Eye (tissue), 1 donor: Measurements from ENCODE around the gene HEXIM2.
"Not testable (repeated sequence)": the region's sequence is repeated elsewhere in the genome, so short reads cannot be mapped to it uniquely, and the experiment has no call there.

ENCODE experiments used
- DNase-seq: peaks from one replicate; pipeline ENCODE4 v3.0.0-alpha.2; 2015

The HEXIM2 gene, protein sequence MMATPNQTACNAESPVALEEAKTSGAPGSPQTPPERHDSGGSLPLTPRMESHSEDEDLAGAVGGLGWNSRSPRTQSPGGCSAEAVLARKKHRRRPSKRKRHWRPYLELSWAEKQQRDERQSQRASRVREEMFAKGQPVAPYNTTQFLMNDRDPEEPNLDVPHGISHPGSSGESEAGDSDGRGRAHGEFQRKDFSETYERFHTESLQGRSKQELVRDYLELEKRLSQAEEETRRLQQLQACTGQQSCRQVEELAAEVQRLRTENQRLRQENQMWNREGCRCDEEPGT

DNA sequence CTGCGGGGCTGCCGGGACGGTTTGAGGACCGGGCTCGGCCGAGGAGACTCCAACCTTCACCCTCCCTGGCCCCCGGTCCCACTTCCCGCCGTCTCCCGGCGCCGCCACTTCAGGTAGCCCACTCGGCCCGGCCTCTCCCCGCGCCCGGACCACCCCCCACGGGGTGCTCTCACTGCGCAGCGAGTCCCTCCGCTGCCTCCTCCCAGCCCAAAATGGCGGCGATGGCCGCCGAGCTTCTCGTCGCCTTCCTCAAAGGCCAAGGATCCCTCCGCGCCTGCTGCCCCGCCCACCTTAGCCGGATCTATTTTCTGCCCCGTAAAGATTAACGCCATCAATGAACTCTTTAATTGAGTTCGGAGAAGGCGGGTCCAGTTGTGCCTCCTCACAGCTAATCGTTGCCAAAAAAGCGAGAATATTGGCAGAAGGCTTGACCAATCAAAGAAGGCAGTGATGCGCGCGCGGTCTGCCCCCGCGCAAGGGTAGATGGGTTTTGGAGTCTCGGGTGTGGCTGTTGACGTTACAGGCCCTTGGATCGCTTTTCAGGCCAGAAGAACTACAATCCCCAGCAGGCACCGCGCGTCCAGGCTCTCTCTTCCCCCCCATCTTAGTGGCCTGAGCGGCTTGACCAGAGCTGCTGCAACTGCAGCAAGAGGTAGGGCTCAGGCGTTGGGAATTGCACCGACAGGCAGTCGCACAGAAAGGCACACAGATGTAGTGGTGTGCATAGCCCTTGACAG is at the start of gene HEXIM2:
Gene HEXIM2, plus strand, starts transcription at position 588 of the 737 bp plus-strand sequence. CDS start 919 bp downstream, outside the sequence.
- peak; percentile 100 for DNase-seq

DNA sequence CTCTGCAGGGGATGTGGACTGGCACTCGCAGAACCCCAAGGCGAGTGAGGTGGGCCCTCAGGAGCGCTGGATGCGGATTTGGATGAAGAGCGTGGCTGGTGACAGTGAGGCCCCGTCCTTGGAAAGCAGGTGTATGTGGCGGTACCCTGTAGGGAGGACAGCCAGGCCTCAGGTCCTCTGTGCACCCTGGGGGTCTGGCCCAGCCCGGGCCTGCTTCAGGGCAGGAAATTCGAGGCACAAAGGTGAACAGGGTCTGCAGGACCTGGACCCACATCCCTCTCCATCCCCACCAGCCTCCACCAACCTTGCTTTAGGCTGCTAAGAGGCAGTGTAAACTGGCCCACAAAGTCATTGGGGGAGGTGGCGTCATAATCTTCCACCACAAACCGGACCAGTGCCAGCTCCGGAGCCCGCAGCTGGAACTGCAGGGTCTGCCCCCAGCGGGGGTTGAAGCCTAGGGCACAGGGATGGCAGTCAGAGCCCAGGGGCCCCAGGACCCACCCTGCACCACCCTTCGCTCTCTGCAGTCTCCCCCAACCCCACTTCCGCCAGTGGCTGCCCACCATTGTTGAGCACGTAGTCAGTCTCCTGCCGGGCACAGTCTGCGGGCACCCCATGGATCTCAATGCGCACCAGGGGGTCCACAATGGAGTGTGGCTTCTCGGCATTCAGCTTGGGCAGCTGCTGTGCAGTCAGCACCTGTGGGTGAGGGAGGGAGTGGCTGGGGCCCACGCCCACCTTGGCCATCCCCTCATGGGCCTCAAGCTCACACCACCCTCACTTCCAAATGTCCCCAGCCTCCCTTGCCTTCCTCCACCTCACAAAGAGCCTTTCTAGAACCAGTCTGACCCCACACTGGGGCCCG is 48.9 kb upstream of the HEXIM2 start:
- DNase-seq = no peak

DNA sequence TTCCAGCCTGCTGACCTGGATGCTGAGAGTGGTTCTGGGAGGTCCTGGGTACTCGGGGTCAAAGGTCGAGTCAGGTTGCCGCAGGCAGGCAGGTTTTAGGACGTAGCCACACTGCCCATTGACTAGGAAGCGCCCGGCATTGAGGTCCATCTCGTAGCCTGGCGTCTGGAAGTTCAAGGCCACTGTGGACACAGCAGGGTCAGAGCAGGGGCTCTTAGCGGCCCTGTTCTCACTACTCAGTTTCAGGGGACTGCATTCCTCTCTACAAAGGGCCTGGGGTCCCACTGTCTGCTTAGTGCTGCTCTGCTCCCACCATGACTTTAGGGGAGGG is 48.3 kb upstream of the HEXIM2 start:
- DNase-seq = no peak

DNA sequence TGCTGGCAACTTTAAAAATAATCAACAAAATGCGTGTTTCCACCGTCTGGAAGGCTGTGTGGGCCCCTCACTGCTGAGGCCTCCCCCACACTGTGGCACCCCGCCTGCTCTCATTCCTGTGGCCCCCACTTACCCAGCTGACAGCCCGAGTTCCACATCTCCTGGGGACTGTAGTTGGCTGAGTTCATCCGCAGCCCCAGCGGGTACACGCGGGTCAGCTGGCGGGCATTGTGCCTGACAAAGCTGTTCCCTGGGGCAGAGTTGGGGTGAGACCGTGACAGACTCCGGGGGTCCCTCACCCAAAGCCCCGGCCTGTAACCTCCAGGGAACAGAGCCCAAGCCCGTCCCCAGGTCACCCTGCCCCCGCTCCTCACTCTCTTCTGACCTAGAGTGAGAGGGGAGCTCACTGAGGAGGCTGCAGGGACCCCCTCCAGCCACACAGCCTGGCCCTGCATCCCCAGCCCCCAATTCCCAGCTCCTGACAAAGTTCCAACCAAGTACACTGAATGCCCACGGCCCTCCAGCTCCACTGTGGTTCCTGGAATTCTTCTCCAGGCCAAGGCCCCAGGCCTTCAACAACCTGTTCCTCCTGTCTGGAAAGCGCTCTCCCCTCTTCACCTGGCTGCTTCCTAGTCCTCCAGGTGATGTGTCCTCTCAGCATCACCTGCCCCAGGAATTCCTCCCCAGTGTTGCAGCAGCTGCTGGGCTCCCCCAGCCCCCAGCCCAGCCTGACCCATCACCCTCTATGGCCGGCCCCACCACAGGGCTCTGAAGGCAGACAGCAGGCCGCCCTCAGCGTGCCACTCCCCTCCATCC is 47.4 kb upstream of the HEXIM2 start:
- DNase-seq = no peak

DNA sequence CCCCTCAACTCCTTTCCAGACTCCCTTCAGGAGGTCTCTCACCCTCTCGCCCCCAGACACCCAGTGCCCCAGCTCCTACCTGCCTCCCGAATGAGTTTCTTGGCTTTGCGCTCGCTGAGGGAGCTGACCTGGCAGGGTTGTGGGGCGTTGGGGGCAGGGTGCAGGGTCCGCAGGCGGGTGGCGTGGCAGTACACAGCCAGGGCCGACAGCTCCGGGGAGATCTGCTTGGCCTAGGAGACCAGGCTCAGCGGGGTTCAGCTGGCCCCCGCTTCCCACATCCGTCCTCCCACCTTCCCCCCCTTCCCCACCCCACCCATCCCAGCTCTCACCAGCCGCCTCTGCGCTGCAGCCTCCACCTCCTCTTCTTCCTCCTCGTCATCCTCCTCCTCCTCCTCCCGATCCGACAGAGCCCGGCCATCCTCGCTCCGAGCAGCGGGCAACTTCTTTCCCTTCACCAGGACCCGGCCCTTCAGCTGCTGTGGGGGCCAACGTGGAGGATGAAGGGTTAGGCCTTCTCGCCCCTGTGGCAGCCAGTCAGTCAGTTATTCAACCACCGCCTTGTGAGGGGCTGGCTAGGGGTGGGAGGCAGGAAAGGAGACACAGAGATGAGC is 46.6 kb upstream of the HEXIM2 start:
- DNase-seq = no peak

- no peak for DNase-seq
These were observed 45.8 kb upstream of the HEXIM2 start for GRCh38 chr17:45115871-45116270.

- no peak for DNase-seq
These were observed 45.1 kb upstream of the HEXIM2 start for GRCh38 chr17:45116434-45117016.

DNA sequence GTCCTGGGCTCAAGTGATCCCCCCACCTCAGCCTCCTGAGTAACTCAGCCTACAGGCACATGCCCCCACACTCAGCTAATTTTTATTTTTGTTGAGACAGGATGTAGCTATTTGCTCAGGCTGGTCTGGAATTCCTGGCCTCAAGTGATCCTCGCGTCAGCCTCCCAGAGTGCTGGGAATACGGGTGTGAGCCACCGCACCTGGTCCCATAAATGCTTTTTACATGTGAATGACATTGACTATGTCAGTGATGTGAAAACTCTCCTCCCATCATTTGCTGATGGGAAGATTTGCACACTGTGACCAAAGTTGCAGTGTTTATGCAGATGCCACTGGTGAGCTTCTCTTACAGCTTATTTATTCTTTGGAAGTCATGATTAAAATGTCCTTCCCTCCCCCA is 44.3 kb upstream of the HEXIM2 start:
- no peak for DNase-seq

DNA sequence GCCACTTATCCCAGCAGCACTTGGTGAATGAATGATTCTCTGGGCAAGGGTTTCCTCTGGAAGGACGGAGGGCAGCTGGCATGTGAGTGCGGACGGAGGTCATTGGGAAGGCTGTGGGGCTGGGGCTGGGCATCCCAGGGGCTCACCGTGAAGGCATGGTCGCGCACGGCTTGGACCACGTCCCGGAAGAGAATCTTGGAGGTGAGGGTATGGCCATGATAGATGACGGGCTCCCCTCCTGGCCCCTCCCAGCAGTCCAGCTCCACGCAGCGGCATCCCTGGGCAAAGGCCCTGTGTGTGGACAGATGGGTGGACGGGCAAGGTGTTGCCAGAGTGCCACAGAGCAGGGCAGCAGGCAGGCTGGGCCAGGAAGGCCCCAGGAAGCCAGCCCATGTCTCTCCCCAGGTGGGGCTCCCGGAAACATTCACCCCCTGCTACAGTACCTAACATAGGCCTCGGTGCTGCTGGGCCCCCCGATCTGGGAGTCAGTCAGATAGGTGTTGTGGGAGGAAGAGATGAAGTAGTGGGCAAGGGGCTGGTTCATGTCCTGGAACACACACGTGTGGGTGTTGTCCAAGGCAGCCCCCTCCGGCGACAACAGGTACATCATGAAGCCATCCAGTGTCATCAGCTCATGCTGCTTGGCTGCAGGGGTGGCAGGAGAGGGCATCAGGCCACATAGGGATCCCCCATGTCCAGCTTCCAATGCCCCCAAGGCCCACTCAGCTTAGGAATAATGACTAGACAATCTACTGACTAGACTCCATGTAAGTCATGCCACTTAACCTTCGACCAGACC is 43.6 kb upstream of the HEXIM2 start:
- no peak for DNase-seq

- DNase-seq = no peak
These were observed 43.0 kb upstream of the HEXIM2 start for GRCh38 chr17:45118691-45119090.

- DNase-seq = no peak
These were observed 41.7 kb upstream of the HEXIM2 start for GRCh38 chr17:45119964-45120363.

GRCh38 chr17:45120558-45120957 is 41.1 kb upstream of the HEXIM2 start:
- DNase-seq = no peak

DNA sequence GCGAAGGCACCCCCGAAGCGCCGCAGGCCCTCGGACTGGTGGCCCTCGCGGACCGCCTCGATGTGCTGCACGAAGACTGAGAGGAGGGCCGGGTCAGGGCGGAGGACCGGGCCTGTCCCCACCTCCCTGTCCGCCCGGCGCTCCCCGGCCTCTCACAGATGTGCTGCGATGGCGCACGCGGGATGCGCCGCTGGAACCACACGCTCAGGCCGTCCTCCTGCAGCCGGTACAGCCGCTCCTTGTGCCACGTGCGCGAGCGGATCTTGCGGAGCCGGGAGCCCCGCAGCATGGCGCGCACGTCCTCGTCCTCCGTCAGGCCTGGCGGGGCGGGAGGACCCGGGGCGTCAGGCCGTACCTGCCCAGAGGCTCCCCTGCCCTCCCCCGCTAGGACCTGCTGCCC is 40.6 kb upstream of the HEXIM2 start:
- no peak for DNase-seq

DNA sequence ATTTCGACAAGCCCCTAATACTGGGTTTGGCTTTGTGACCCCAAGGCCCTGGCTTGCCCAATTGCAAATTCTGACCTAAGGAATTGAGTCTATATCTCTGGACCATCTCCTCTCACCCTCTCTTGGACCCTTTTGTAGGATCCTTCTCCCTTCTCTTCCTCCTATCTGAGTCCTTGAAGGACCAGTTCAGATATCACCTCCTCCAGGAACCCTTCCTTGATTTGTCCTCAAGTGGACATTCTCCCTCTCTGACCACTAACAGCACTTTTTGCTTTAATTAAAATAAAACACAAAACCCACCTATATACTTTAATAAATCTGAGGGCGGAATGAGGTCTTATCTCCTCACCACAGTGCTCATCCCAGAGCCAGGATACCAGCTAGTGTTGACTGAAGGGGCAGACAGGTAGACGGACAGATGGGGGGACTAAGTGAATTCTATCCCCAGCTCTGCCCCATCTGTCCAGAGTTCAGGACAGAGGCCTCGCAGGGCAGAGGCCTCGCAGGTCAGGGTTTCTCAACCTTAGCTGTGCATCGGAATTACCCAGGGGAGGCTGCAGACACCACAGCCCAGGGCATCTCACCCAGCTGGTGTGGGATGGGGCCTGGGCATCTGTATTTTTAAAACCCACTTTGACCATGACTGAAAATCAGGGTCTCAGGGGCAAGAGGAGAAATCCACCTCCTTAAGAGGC is 38.5 kb upstream of the HEXIM2 start:
- no peak for DNase-seq

- no peak for DNase-seq
These were observed 37.5 kb upstream of the HEXIM2 start for GRCh38 chr17:45123930-45124796.

GRCh38 chr17:45124797-45125122 is 36.9 kb upstream of the HEXIM2 start:
- DNase-seq = not testable (repeated sequence)

GRCh38 chr17:45125509-45125908 is 36.2 kb upstream of the HEXIM2 start:
- DNase-seq = no peak

GRCh38 chr17:45127207-45127547 is 34.5 kb upstream of the HEXIM2 start:
- no peak for DNase-seq

- peak; percentile 42 for DNase-seq
These were observed 34.0 kb upstream of the HEXIM2 start for GRCh38 chr17:45127548-45128300.
